LNCAP (cell line): Measurements from ENCODE around the gene FBXL20.

ENCODE experiments used
- CTCF ChIP-seq: fragments of 450-650 bp; IDR thresholded peaks from 2 replicates; pipeline ENCODE4 v1.5.1; 2017; ENCODE audit warnings: mild to moderate bottlenecking

The FBXL20 gene

GRCh38 chr17:39236981-39237441 is 164.4 kb downstream of the FBXL20 start:
- no peak for TF ChIP-seq CTCF

GRCh38 chr17:39236450-39236927 is 164.9 kb downstream of the FBXL20 start:
- TF ChIP-seq CTCF, result no peak

- TF ChIP-seq CTCF, result peak; percentile 86
Measured at GRCh38 chr17:39235555-39236449, 165.6 kb downstream of the FBXL20 start.

GRCh38 chr17:39231591-39232551 is 169.6 kb downstream of the FBXL20 start:
- peak; percentile 71 for TF ChIP-seq CTCF

GRCh38 chr17:39231091-39231561 is 170.3 kb downstream of the FBXL20 start:
- TF ChIP-seq CTCF, result no peak

GRCh38 chr17:39230361-39230760 is 171.1 kb downstream of the FBXL20 start:
- no peak for TF ChIP-seq CTCF

- no peak for TF ChIP-seq CTCF
Measured at GRCh38 chr17:39229274-39229913, 172.0 kb downstream of the FBXL20 start.
